NCI-H2227 (cell line): ENCODE data around the gene GAGE12H.
A peak's percentile ranks its signal among the peaks of the same experiment; 100 is the strongest.
"Not testable (repeated sequence)": the region's sequence is repeated elsewhere in the genome, so short reads cannot be mapped to it uniquely, and the experiment has no call there.

Source experiments
- DNase-seq: peaks from one replicate; lab custom pipeline; 2025; ENCODE audit not compliant: unreplicated experiment; lab: John Stamatoyannopoulos, UW

The GAGE12H gene, protein sequence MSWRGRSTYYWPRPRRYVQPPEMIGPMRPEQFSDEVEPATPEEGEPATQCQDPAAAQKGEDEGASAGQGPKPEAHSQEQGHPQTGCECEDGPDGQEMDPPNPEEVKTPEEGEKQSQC

DNA sequence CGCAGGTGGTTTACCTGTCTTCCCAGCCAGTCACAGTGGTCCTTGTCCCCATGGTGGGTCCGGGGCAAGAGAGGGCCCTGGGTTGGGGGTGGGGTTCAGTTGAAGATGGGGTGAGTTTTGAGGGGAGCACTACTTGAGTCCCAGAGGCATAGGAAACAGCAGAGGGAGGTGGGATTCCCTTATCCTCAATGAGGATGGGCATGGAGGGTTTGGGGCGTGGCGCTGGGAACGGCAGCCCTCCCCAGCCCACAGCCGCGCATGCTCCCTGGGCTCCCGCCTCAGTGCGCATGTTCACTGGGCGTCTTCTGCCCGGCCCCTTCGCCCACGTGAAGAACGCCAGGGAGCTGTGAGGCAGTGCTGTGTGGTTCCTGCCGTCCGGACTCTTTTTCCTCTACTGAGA, at the start of gene GAGE12H:
Gene GAGE12H (plus strand): TSS at position 301 of the 400 bp plus-strand sequence. CDS start 1,155 bp downstream, outside the sequence.
- not testable (repeated sequence) for DNase-seq

- DNase-seq = not testable (repeated sequence)
These were observed 47.9 kb upstream of the GAGE12H start, which contains the start of gene GAGE12C for GRCh38 chrX:49531877-49532276. GAGE12C (plus strand) TSS chrX:49532177; CDS start chrX:49533332, 1,155 bp downstream.

DNA sequence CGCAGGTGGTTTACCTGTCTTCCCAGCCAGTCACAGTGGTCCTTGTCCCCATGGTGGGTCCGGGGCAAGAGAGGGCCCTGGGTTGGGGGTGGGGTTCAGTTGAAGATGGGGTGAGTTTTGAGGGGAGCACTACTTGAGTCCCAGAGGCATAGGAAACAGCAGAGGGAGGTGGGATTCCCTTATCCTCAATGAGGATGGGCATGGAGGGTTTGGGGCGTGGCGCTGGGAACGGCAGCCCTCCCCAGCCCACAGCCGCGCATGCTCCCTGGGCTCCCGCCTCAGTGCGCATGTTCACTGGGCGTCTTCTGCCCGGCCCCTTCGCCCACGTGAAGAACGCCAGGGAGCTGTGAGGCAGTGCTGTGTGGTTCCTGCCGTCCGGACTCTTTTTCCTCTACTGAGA, 38.3 kb upstream of the GAGE12H start, which contains the start of gene GAGE12D:
Gene GAGE12D (plus strand): TSS at position 301 of the 400 bp plus-strand sequence. CDS start 1,155 bp downstream, outside the sequence.
- not testable (repeated sequence) for DNase-seq

GRCh38 chrX:49550989-49551388, 28.8 kb upstream of the GAGE12H start, which contains the start of gene GAGE12E:
GAGE12E (plus strand) TSS chrX:49551289; CDS start chrX:49552444, 1,155 bp downstream.
- DNase-seq = not testable (repeated sequence)

GRCh38 chrX:49560542-49560941, 19.2 kb upstream of the GAGE12H start, which contains the start of gene GAGE12F:
GAGE12F (plus strand) TSS chrX:49560842; CDS start chrX:49561997, 1,155 bp downstream.
- not testable (repeated sequence) for DNase-seq

DNA sequence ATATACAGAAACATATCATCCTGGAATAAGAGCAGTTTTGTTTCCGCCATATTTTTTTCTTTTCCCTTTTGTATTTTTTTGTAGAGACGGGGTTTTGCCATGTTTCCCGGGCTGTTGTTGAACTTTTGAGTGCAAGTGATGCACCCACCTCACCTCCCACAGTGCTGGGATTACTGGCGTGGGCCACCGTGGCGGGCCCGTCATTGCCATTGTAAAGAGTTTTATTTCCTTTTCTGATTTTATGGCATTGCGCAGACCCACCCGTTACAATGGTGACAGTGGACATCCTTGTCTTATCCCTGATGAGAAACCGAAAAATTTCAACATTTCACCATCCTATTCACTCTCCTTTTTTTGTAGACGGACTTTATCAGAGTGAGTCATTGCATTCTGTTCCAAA, 11.0 kb upstream of the GAGE12H start:
- DNase-seq = not testable (repeated sequence)

DNA sequence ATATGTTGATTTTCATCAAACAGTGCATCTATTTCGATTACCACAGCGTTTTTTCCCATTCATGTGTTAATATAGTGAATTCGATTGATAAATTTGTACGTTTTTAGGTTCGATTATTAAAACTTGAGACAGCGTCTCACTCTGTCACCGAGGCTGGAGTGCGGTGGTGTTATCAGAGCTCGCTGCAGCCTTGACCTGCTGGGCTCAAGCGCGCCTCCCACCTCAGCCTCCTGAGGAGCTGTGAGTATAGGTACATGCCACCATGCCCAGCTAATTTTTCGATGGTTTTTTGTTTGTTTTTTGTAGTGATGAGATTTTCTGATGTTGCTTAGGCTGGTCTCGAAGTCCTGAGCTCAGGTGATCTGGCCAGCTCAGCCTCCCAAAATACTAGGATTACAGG, 10.6 kb upstream of the GAGE12H start:
- DNase-seq = not testable (repeated sequence)

DNA sequence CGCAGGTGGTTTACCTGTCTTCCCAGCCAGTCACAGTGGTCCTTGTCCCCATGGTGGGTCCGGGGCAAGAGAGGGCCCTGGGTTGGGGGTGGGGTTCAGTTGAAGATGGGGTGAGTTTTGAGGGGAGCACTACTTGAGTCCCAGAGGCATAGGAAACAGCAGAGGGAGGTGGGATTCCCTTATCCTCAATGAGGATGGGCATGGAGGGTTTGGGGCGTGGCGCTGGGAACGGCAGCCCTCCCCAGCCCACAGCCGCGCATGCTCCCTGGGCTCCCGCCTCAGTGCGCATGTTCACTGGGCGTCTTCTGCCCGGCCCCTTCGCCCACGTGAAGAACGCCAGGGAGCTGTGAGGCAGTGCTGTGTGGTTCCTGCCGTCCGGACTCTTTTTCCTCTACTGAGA, 9.6 kb upstream of the GAGE12H start, which contains the start of gene GAGE12G:
Gene GAGE12G (plus strand): TSS at position 301 of the 400 bp plus-strand sequence. CDS start 1,155 bp downstream, outside the sequence.
- not testable (repeated sequence) for DNase-seq

DNA sequence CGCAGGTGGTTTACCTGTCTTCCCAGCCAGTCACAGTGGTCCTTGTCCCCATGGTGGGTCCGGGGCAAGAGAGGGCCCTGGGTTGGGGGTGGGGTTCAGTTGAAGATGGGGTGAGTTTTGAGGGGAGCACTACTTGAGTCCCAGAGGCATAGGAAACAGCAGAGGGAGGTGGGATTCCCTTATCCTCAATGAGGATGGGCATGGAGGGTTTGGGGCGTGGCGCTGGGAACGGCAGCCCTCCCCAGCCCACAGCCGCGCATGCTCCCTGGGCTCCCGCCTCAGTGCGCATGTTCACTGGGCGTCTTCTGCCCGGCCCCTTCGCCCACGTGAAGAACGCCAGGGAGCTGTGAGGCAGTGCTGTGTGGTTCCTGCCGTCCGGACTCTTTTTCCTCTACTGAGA, 9.4 kb downstream of the GAGE12H start, which contains the start of gene GAGE2A:
Gene GAGE2A (plus strand): TSS at position 301 of the 400 bp plus-strand sequence. CDS start 1,155 bp downstream, outside the sequence.
- not testable (repeated sequence) for DNase-seq

DNA sequence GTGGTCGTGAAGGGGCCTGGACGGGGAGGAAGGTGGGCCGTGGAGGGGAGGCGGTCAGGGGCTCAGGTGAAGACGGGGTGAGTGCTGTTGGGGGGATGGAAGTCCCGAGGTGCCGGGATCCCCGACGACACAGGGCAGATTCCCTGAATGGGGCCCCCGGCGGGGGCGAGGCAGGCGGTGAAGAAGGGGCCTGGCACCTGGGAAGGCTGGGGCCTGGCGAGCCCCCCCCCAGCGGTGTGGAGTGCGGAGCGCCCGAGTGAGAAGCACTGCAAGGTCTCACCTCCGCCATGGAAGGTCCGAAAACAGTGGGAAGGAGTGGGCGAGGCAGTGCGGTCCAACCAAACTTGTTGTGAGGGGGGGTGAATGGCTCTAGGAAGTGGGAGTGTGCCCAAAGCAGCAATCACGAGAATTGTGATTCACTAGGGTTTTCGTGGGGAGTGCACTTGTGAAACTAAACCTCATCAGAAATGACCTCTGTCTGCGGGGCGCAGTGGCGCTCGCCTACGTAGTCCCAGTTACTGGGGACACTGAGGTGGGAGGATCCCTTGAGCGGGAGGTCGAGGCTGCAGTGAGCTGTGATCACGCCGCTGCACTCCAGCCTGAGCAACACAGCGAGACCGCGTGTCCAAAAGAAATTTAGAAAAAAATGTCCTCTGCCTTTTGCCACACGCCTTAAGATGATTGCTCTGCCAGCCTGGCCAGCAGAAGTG, 10.2 kb downstream of the GAGE12H start:
- DNase-seq = not testable (repeated sequence)

GRCh38 chrX:49590488-49590887, 10.7 kb downstream of the GAGE12H start:
- not testable (repeated sequence) for DNase-seq

DNA sequence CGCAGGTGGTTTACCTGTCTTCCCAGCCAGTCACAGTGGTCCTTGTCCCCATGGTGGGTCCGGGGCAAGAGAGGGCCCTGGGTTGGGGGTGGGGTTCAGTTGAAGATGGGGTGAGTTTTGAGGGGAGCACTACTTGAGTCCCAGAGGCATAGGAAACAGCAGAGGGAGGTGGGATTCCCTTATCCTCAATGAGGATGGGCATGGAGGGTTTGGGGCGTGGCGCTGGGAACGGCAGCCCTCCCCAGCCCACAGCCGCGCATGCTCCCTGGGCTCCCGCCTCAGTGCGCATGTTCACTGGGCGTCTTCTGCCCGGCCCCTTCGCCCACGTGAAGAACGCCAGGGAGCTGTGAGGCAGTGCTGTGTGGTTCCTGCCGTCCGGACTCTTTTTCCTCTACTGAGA, 19.0 kb downstream of the GAGE12H start, which contains the start of gene GAGE1:
Gene GAGE1 (plus strand): TSS at position 301 of the 400 bp plus-strand sequence. CDS start 1,155 bp downstream, outside the sequence.
- not testable (repeated sequence) for DNase-seq

GRCh38 chrX:49610718-49611310, 31.1 kb downstream of the GAGE12H start:
- DNase-seq = no peak

- no peak for DNase-seq
These were observed 38.8 kb downstream of the GAGE12H start for GRCh38 chrX:49618574-49618973.

DNA sequence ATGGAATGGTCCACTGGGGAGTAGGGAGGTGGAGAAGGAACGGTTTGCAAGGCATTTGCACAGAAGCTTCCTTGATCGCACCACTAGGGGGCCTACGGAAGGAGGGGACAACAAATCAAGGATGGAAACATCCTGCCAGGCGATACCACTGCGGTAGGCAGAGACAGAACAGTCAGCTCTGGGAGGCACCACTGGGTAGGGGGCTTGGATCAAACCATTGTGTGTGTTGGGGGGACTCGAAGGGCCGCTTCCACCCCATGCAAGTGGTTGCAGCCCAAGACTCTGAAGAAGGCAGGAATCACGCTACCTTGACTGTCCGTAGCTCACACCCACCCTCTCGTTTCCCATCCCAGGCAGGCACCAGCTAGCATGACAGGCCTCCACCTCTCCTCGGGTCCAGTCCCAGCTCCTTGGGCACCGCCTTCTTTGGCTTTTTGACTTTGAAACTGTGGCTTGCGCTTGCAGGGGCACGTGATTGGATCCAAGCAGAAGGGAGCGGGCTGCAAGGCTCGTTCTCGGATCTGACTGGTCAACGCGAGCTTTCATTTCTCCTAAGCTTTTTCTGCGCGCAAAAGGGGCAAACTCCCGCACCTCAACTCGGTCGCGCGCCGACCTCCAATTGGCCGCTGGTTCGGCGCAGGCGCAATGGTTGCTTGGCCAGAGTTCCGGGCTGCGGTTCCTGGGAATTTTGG, 47.5 kb downstream of the GAGE12H start:
- DNase-seq = peak; percentile 17
